SK-N-SH (cell line): Measurements from ENCODE around the gene DLG2.

Experiments used
- CTCF ChIP-seq: fragments of 200-600 bp; sonication (generic); IDR thresholded peaks from 2 replicates; pipeline ENCODE4 v1.6.1; 2017; ENCODE audit warnings: antibody characterized with exemption, mild to moderate bottlenecking, moderate library complexity
- EP300 ChIP-seq, 2 experiments: IDR thresholded peaks; 2 replicates each; pipeline versions ENCODE4 v1.4.0 to v1.6.1; 2012; ENCODE audit warnings: borderline replicate concordance in 1 of 2, low read depth in 1 of 2, low read length in 1 of 2
- EZH2phosphoT487 ChIP-seq: fragments of 200-600 bp; sonication (generic); IDR thresholded peaks from 2 replicates; pipeline ENCODE4 v1.6.1; 2017; ENCODE audit warnings: low read depth, mixed run types, mild to moderate bottlenecking, antibody characterized with exemption, moderate library complexity, borderline replicate concordance
- GABPA ChIP-seq: IDR thresholded peaks from 2 replicates; pipeline ENCODE4 v1.4.0; 2012; ENCODE audit warnings: low read depth, mild to moderate bottlenecking
- MAX ChIP-seq: IDR thresholded peaks from 2 replicates; pipeline ENCODE4 v1.4.0; 2012; ENCODE audit warnings: low read depth
- NRF1 ChIP-seq: IDR thresholded peaks from 2 replicates; pipeline ENCODE4 v1.6.1; 2012; ENCODE audit warnings: low read depth, mild to moderate bottlenecking, low read length
- REST ChIP-seq: IDR thresholded peaks from 2 replicates; pipeline ENCODE4 v1.6.1; 2012; ENCODE audit warnings: mild to moderate bottlenecking, low read depth, low read length, moderate library complexity
- RFX5 ChIP-seq: IDR thresholded peaks from 2 replicates; pipeline ENCODE4 v1.6.1; 2012; ENCODE audit warnings: mild to moderate bottlenecking, improper control_type of control experiment, low read length
- SMC3 ChIP-seq: IDR thresholded peaks from 2 replicates; pipeline ENCODE4 v1.6.1; 2012; ENCODE audit warnings: low read depth, low read length, improper control_type of control experiment
- USF2 ChIP-seq: fragments of 150-350 bp; IDR thresholded peaks from 2 replicates; pipeline ENCODE4 v1.6.1; 2017; ENCODE audit warnings: antibody characterized with exemption, low read length, low read depth, borderline replicate concordance

- no peak for TF ChIP-seq EZH2phosphoT487
- no peak for TF ChIP-seq EP300 (IDR thresholded peaks at IDR 0.05; ENCODE audit: borderline replicate concordance in 1 of 2, low read depth in 1 of 2, low read length in 1 of 2)
- TF ChIP-seq CTCF = no peak
- no peak for TF ChIP-seq REST
- TF ChIP-seq MAX = no peak
- TF ChIP-seq USF2 = no peak
- no peak for TF ChIP-seq GABPA
- no peak for TF ChIP-seq SMC3
- no peak for TF ChIP-seq RFX5
- no peak for TF ChIP-seq NRF1
Observed at GRCh38 chr11:83649528-83649855, 1977.7 kb downstream of the DLG2 start.
